GM08714 (cell line): ENCODE results near the gene ABCC5.
A peak's percentile ranks its signal among the peaks of the same experiment; 100 is the strongest.
"Not testable (repeated sequence)": the region's sequence is repeated elsewhere in the genome, so short reads cannot be mapped to it uniquely, and the experiment has no call there.

Source experiments
- H3K4me3 ChIP-seq: fragments of 200-500 bp; sonication (Bioruptor generic); 2 replicates; pipeline ENCODE4 v1.5.1; 2014; ENCODE audit warnings: mild to moderate bottlenecking, low read length, inconsistent platforms
- ZNF274 ChIP-seq: IDR thresholded peaks from 2 replicates; pipeline ENCODE4 v1.6.1; 2012; ENCODE audit warnings: mild to moderate bottlenecking, low read depth, low read length

ABCC5 gene

GRCh38 chr3:184017672-184018423, at the start of gene ABCC5:
Gene ABCC5, minus strand, starts transcription at chr3:184017884. Its CDS starts 3,492 bp downstream, at chr3:184014392.
- peak within 1 kb of the TSS; percentile 74 for H3K4me3 ChIP-seq
- no peak for TF ChIP-seq ZNF274

DNA sequence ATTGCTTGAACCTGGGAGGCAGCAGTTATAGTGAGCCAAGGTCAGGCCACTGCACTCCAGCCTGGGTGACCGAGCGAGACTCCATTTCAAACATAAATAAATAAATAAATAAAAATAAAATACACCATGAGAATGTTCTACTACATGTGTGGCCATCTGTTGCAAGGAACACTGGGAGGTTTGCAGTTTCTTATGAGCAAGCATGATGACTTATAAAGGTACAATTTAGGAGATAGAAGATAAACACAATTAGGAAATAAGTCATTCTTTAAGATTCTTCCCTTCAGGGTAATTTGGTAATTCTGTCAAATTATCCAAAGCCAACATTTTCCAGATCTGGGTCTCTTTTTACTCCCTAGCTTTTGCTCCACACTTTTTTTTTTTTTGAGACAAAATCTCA, 48.5 kb upstream of the ABCC5 start:
- H3K4me3 ChIP-seq: no peak overlapping the region
- no peak for TF ChIP-seq ZNF274

GRCh38 chr3:184062637-184063036, 45.0 kb upstream of the ABCC5 start:
- no peak overlapping the region for H3K4me3 ChIP-seq
- no peak for TF ChIP-seq ZNF274

DNA sequence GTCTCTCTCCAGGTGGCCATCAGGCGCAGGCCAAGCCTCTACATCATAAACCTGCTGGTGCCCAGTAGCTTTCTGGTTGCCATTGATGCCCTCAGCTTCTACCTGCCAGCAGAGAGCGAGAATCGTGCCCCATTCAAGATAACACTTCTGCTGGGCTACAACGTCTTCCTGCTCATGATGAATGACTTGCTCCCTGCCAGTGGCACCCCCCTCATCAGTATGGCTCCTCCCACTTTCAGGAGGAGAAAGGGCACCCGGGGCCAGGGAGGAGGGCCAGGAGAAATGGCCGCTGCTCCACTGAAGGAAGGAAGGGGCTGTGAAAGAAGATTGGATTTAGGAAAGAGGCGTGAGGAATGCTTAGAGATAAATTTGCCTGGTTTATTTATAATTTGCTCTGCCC, 41.7 kb upstream of the ABCC5 start:
- H3K4me3 ChIP-seq: no peak overlapping the region
- no peak for TF ChIP-seq ZNF274

GRCh38 chr3:184058029-184058428, 40.3 kb upstream of the ABCC5 start:
- TF ChIP-seq ZNF274: no peak
- no peak overlapping the region for H3K4me3 ChIP-seq

- TF ChIP-seq ZNF274: no peak
- H3K4me3 ChIP-seq: no peak within 1 kb of the TSS
Observed at GRCh38 chr3:184052767-184053166, 35.1 kb upstream of the ABCC5 start, which contains the start of gene HTR3C. Gene HTR3C, plus strand, starts transcription at chr3:184053047. Its CDS starts 34 bp downstream, at chr3:184053081.

GRCh38 chr3:184050217-184050847, 32.6 kb upstream of the ABCC5 start:
- H3K4me3 ChIP-seq: no peak overlapping the region
- TF ChIP-seq ZNF274: no peak

DNA sequence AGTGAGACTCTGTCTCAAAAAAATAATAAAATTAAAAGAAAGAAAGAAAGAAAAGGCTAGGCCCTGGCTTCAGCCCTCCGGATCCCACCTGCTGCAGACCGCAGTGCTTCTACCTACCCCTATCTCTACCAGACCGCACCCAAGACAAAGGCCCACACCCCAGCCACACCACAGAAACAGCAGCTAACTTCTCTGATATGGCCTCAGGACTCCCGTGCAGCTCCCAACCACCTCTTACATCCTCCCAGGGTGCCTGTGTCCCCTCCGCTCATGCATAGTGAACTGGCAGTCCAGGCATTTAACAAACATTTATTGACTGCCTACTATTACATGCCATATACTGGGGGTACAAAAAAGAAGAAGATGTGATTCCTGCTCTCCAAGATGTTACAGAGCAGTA, 28.3 kb upstream of the ABCC5 start:
- H3K4me3 ChIP-seq: no peak overlapping the region
- no peak for TF ChIP-seq ZNF274

DNA sequence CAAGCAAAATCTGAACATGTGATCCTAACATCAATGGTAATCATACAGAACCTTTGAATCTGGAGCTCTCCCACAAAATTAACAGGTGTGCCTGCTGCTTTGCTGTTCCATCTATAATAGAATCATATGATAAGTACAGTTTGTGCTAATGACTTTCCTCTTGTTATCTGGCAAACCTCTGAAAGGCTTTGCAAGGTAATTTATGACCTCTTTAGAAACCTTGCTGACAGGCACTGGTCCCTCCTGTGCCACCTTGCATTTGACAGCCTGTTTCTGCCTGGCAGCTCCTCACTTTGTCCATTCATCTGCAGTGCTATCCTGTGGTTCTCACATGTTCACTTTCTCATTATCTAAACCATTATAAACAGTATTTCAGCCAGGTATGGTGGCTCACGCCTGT, 24.9 kb upstream of the ABCC5 start:
- TF ChIP-seq ZNF274: no peak
- H3K4me3 ChIP-seq: no peak overlapping the region

DNA sequence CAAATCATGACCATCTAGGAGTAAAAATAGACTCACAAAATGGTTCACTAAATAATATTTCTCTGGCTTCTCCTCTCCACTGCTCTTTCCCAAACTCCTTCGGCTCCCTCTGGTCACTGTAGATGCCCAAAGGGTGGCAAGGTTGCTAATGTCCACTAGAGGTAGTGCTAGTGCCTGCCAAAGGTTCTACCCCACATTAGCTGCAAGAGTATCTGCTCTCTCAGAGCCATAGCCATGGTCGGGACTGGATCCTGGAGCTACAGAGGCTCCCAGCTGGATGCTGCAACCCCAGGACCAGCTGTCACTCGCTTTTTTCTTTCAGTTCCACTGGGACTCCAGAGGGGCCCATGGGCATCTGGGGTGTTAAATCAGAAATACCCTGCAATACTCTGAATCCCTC, 22.3 kb upstream of the ABCC5 start:
- TF ChIP-seq ZNF274: no peak
- no peak overlapping the region for H3K4me3 ChIP-seq

- no peak for TF ChIP-seq ZNF274
- H3K4me3 ChIP-seq: no peak overlapping the region
Observed at GRCh38 chr3:184039414-184039813, 21.7 kb upstream of the ABCC5 start.

- H3K4me3 ChIP-seq: not testable (repeated sequence)
Observed at GRCh38 chr3:184038307-184038706, 20.6 kb upstream of the ABCC5 start.

DNA sequence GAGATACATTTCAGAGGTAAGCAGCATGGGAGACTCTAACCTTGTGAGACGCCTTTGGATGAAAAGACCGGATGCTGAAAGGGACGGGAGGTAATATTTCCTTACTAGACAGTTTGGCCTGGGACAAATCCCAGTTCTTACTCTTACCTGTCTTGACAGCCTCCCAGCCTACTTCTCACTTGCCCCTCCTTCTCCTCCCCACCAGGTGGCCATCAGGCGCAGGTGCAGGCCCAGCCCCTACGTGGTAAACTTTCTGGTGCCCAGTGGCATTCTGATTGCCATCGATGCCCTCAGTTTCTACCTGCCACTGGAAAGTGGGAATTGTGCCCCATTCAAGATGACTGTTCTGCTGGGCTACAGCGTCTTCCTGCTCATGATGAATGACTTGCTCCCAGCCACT, 20.1 kb upstream of the ABCC5 start:
- no peak for TF ChIP-seq ZNF274

GRCh38 chr3:184031187-184031792, 13.6 kb upstream of the ABCC5 start, which contains the start of gene HTR3D:
Gene HTR3D, plus strand, starts transcription at chr3:184031742. Its CDS starts 0 bp downstream, at chr3:184031742.
- no peak within 1 kb of the TSS for H3K4me3 ChIP-seq
- no peak for TF ChIP-seq ZNF274

More for the DNA sequence above, 20.1 kb upstream of the ABCC5 start:
- no peak overlapping the region for H3K4me3 ChIP-seq

- H3K4me3 ChIP-seq: no peak overlapping the region
- TF ChIP-seq ZNF274: no peak
Observed at GRCh38 chr3:184030536-184030935, 12.9 kb upstream of the ABCC5 start.
